Ammon's horn (tissue), 1 donor: Measurements from ENCODE around the gene ADARB1.
A peak's percentile ranks its signal among the peaks of the same experiment; 100 is the strongest.
"Not testable (repeated sequence)": the region's sequence is repeated elsewhere in the genome, so short reads cannot be mapped to it uniquely, and the experiment has no call there.

ENCODE experiments used
- DNase-seq: peaks from one replicate; pipeline ENCODE4 v3.0.0-alpha.2; 2016; ENCODE audit warnings: low spot score

Gene ADARB1, protein sequence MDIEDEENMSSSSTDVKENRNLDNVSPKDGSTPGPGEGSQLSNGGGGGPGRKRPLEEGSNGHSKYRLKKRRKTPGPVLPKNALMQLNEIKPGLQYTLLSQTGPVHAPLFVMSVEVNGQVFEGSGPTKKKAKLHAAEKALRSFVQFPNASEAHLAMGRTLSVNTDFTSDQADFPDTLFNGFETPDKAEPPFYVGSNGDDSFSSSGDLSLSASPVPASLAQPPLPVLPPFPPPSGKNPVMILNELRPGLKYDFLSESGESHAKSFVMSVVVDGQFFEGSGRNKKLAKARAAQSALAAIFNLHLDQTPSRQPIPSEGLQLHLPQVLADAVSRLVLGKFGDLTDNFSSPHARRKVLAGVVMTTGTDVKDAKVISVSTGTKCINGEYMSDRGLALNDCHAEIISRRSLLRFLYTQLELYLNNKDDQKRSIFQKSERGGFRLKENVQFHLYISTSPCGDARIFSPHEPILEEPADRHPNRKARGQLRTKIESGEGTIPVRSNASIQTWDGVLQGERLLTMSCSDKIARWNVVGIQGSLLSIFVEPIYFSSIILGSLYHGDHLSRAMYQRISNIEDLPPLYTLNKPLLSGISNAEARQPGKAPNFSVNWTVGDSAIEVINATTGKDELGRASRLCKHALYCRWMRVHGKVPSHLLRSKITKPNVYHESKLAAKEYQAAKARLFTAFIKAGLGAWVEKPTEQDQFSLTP

DNA sequence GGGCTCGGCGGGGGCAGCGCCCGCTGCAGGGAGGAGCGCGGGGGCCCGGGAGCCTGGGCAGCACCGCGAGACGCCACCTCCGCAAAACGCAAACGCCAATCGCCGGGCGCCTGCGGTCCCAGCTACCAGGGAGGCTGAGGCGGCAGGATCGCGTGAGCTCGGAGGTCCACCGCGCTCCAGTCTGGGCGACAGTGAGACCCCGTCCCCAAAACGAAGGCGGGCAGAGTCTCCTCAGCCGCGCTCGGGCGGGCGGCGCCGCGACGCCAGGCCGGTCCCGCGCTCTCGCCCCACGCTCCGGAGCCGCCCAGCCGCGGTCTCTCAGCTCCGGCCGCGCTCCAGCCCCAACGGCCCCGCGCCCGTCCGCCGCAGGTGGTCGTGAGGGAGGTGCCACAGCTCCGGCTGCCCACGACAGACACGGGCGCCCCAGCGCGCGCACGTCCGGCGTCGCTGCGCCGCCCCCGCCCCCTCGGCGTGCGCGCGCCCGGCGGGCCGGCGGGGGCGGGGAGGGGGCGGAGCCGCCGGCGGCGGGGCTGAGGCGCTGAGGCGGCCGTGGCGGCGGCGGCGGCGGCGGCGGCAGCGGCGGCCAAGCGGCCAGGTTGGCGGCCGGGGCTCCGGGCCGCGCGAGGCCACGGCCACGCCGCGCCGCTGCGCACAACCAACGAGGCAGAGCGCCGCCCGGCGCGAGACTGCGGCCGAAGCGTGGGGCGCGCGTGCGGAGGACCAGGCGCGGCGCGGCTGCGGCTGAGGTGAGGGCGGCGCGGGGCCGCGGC lies at the start of gene ADARB1:
ADARB1 (plus strand) TSS at position 533 of the 770 bp plus-strand sequence. CDS start 97,077 bp downstream, outside the sequence.
- peak; percentile 74 for DNase-seq

DNA sequence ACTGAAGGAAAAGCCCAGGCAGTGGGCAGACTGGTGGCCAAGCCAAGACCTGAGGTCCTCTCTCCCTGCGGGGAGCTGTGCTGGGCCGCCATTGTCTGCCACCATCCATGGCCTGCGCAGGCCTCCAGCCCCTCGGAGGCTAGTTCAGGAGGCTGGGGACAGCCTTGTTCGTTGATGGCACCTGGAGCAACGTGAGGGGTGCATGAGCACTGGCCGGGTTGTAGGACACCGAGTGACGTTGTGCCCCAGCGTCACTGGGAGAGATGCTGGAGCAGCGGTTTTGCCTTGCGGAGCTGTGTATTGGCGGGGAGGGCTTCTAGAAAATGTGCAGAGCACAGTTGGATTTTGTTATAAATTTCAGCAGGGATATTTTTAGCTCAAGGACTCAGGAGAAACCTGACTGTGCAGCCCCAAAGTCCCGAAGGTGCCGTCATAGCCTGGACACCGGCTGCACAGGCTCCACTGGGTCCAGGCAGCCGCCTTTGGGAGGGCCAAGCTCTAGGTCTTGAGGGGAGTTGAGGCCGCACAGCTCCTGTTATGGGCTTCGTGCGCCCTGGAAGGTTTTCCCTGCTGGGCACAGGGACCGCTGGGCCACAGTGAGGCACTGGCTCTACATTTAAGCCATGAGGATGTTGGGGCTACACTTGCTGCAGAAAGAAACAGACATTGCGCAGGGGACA lies 48.2 kb upstream of the ADARB1 start:
- DNase-seq = no peak

DNA sequence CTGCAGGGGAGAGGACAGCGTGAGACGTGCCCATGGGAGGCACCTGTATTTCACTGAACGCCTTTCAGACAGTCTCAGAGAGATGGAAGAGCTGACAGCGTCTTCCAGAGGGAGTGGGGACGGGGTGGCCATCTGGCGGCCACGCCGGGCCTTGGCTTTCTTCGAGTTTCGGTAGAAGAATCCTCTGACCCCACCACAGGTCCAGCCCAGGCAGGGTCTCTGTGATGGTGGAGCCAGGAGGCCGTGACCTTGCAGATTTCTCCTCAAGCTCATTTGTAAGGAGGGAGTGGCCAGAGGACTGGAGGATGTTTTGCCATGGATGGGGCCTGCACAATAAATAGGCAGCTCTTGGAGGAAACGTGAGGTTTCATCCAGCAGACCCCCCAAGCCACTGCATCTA lies 47.6 kb upstream of the ADARB1 start:
- DNase-seq = no peak

DNA sequence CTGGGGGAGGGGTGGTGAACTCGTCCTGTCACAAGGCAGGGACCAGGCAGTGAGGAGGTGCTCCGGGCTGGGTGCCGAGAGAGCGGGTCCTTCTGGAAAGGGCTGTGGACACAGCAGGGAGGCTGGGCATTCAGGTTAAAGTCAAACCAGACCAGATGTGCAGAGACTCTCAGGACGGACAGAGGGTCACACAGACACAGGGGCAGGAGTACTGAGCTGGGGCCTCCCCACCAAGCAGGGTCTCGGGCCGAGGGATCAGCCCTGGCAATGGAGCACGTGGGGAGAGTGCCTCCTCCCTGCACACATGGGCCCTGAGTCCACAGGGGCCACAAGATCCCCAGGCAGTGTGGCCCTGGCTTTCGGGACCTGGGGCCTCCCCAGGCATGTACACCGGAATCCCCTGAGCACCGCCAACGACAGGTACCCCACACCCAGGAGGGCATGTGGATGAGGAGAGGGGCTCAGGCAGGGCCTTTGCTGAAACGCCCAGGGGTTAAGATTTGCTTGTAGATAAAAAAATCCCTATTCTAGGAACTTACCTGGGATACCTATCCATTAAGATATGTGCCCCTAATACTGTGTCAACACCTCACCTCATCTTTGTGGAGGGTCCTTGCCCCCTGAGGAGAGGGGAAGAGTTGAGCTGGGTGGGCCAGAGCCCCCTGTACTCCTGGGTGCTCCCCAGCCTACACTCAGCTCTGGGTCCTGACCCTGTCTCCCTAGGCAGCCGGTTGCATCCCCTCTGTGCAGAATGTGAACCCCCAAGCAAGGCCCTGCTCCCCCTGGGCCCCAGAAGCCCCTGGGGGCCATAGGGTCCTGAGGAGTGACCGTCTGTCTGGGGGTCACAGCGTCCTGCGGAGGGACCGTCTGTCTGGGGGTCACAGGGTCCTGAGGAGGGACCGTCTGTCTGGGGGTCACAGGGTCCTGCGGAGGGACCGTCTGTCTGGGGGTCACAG lies 46.9 kb upstream of the ADARB1 start:
- no peak for DNase-seq

DNA sequence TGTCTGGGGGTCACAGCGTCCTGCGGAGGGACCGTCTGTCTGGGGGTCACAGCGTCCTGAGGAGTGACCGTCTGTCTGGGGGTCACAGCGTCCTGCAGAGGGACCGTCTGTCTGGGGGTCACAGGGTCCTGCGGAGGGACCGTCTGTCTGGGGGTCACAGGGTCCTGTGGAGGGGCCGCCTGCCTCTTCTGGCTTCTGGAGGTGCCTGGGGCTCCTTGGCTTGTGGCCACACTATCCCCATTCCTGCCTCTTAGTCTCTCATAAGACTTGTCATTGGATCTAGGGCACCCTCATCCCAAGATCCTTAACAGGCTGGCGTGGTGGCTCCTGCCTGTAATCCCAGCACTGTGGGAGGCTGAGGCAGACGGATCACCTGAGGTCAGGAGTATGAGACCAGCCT lies 45.7 kb upstream of the ADARB1 start:
- DNase-seq = not testable (repeated sequence)

DNA sequence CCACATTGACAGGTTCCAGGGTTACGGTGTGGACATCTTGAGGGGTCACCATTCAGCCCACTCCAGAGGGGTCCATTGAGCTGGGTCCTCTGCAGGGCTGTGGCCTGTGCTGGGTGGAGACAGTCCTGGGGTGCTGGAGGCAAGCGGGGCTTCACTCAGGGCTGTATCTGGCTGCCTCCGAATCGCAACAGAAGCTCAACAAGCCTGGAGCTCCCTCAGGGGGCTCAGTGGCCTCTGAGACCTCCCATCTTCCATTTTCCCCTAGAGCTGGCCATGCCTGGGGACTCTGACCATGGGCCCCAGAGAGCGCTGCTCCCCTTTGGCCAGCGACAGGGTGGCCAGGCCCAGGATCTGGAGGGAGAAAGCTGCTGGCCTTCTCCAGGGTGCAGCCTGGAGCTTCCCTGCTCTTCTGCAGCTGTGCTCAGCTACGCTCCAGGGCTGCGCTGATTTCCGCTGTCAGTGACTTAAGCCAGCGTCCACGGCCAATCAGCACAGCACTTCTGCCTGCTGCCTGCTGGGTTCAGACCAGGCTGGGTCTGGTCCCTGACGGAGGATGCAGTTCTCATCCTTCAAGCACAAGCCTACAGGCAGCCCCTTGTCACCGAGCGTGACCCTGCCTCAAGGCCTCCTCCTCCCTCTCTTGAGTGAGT lies 45.0 kb upstream of the ADARB1 start:
- DNase-seq = peak; percentile 27

DNA sequence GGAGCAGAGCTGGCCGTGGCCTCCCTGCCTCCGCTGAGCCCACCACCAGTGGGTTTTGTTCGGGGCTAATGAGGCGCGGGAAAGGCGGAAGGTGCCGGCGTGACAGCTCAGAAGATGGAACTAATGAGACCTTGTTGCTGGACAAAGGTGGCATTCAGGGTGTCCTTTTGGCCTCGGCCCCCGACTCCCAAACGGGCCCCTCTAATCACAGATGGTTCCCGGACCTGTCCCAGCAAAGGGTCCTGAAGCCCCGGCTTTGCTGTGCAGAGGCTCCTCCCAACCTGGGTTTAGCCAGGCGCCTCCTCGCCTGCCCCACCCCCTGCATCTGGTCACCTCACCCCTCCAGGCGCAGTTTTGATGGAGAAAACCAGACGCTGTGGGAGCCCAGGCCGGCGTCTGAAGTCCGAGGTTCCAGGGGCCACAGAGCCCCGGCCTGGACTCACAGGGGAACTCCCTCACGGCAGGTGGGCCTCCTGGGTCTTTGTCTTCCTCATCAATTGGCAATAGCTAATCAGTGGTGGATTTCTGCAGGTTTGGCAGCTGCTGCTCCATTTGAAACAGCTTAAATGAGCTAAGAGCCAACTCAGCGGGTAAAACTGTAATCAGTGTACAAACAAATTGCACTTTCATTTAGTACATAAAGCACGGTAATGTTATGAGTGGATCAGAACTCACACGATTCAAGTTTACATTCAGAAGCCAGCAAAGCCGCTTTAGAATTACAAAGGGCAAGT lies 44.3 kb upstream of the ADARB1 start:
- DNase-seq = no peak

DNA sequence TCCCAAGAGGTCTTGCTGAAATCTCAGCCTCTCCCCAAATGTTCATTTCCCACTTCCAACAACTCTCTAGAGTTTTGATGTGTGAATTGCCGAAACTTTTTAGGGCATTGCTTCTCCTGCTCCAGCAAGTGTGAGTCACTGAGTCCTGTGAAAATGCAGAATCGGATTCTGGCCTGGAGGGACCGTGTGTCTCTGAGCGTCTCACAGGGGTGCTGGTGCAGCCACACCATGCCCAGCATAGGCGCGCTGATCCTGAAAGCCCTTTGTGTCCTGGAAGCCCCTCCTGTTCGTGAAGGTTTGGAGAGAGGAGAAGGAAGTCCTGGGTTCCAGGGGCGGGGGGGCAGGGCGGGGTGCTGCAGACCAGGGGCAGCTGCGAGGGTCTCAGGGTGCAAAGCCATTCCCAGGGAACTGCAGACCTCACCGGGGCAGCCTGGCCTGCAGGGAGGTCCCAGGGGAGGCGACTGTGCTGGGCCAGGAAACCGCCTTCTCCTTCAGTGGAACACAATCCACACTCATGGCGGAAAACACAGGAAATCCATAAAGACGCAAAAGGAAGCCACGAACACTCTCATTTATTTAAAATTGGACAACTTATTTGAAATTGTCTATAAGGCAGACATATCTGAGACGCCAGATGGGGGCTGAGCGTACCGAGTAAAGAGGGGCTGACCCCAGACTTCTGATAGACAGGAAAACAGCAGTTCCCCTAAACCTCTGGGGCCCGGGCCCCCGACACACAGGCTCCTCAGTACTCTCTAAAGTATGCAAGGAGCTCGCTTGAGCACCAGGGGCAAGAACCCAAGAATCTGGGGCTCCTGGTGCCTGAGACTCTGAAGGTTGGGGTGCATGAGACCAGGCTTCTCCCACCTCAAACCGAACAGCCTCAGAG lies 43.5 kb upstream of the ADARB1 start:
- DNase-seq = no peak

DNA sequence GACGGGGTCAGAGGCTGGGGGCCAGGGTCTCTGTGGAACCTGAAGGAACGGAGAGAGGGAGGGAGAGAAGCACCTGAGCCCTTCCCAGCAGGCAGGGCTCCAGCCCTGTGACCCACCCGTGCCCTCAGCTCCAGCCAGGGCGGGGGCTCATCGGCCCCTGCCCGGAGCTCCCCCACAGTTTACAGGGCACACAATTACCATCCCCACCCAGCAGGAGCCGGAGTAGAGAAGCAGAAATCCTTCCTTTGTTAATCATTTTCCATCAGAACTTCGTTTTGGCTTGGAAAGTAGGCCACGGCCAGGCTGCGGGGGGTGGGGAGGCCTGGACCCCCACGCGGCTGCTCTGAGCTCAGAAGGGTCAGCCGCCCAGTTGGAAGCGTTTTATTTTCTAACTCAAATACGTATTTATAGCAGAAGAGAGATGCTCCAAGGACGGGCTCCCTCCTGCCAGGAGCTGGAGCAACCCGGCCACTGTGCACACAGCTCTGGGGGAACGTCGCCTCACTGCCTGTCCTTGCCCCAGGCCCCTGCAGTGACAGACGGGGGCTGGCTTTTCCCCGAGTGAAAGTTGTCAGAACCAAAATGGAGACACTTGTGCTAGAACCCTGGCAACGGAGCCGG lies 42.7 kb upstream of the ADARB1 start:
- DNase-seq = no peak

DNA sequence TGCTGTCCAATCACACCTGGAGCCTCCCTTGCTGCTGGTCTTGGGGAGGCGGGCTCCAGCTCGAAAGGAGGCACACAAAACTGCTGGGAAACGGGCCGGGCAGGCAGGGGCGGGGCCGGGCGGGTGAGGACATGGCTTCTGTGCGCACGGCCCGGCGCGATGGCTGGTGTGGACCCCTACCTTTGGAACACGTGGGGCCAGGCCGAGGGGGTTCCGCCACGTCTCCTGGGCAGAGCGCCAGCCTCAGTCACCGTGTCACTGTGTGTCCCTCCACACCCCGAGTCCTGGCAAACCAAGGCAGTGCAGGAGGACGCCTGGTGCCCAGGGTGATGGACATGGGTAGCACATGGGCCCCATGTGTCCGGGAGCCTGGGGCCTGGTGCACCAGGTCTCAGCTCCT lies 42.0 kb upstream of the ADARB1 start:
- DNase-seq = no peak

DNA sequence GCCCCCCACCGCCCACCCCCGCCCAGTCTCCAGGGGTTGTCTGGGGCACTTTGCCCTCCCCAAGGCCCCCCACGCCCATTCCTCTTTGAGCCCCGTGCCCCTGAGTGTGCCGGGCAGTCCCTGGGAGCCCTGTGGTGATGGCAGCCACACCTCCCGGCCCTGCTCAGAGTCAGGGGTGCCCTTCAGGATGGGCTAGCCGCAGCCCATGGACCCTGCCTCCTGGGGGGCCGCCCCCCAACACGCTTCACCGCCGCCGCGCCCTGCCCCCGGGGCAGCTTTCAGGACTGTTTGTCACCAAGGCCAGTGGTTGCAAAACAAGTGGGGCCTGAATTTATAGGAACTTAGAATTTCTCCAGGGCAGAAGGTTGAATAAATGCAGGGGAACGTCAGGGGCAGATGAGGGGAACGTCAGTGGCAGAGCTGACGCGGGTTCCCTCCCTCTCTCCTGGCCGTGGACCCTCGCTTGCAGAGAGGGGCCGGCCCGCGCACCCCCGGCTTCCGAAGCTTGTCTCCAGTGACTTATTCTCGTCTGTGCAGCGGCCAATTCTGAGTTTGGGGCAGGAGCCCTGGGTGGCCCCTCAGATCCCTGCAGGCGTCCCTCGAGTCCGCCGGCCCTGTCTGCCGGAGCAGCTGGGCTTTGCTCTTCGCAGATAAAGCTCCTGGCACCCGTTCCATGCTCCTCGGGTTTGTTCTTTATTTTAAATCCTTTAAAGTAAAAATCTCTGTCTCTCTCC lies 41.2 kb upstream of the ADARB1 start:
- DNase-seq = no peak

DNA sequence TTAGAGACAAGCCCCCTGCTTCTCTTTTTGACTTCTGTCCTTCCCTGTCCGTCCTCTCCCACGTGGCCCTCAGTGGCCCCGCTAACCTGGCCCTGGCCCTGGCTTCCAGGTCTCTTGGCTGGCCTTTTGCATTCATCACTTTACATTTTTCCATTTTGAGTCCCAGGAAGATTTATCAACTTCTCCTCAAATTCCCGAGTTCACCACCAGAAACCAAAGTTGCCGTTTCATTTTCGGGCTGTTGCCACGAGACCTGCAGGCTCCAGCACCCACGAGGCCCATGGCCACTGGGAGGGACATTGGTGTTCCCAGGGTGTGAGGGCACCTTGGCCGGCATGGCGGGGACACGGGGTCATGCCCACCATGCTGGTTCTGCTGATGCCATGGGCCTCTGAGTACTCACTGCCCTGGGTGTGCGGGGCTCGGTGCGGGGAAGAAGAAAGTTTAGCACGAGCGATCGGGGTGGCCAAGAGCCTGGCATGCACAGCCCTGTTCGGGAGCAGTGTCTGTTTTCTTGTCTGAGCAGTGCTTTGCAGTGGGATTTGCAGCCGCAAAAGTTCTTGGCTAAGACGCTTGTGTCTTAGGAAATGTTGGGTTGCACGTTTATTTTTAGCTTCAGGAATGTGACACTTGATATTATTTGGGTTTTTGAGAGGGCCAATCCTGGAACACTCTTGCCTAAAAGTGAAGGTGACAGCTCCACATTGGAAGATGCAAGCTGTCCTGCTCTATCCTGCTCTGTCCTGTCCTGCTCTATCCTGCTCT lies 40.4 kb upstream of the ADARB1 start:
- no peak for DNase-seq

DNA sequence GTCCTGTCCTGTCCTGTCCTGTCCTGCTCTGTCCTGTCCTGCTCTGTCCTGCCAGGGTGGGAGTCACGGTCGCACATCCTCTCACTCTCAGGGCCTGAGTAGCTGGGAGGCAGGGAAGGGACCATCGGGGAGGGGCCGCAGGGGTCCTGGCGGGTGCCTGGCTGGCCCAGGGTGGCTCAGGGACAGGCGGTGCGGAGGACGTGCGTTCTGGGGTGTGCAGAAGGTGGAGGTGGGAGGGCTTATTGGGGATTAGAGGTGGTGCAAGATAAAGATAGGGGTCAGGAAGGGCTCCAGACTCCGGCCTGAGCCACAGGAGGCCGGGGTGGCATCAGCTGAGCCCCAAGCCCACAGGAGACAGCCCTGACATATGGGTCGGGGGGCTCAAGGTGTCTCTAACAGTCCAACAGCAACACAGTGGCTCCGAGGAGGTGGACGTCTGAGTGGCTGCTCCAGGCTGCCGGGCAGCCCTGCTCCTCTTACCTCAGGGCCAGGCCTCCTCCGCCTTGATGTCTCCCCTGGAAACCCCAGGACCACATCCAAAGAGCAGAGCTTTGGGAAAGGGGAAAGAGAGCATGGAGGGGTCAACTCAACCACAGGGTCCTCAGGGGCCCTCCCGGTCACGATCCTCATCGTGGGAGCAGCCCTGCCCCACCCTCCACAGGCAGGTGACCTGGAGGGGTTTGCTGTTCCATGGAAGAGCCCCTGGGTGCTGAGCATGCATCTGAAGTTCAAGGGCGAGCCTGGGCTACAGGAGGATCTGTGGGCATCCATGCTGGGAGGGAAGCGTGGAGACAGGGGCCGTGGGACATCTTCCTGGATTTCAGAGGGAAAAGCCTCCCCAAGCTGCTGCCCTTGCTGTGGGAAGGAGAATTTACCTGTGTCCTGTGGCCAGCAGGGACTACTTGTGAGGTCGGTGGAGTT lies 39.6 kb upstream of the ADARB1 start:
- DNase-seq = no peak

DNA sequence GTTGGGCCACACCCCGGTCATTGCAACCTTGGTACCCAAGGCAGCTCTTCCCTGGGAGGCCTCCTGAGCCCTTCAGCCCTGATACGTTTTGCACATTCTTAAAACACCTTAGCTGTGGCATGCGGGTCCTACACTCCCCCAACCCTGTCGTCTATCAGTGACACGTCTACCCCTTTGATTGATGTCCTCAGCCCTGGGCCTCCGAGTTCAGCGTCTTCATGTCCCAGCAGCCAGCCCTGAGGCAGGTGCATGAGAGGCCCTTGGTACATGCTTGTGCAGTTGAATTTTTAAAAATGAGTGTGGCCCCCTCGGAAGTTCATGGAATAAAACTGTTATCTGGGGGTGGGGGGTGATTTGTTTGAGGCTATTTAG lies 38.9 kb upstream of the ADARB1 start:
- DNase-seq = no peak

DNA sequence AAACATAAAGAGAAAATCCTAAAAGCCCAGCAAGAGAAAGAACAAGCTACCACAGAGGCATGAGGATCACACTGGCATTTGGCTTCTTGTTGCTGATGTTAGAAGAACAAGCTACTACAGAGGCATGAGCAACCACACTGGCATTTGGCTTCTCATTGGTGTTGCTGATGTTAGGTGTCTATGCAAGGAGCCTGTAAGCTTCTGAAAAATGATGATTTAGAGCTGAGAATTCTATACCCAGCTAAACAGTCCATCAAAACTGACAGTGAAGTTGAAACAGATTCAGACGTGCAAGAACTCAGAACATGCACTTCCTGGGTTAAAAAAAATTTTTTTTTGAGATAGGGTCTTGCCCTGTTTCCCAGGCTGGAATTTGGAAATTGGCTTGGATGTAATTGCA lies 37.8 kb upstream of the ADARB1 start:
- DNase-seq = no peak

DNA sequence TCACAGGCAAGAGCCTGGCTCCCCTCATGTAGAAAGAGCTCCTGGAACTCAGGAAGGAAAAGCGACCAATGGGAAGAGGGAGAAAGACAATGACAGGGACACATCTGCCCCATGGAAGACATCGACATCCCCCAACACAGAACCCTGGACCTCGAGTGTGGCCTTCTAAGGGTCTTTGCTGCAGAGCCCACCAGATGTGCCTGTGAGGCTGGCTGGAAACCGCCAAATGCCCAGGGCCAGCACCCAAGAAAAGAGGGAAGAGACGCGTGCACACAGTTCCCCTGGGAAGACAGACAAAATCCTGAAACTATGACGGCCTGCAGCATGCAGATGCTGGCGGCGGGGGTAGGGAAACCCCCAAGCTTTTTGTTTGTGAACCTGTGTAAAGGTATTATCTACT lies 36.4 kb upstream of the ADARB1 start:
- no peak for DNase-seq
